Measurements from ENCODE around the gene NBPF12.
"Not testable (repeated sequence)": the region's sequence is repeated elsewhere in the genome, so short reads cannot be mapped to it uniquely, and the experiment has no call there.

- not testable (repeated sequence) for TF ChIP-seq POLR2A (IDR thresholded peaks at IDR 0.05; ENCODE audit: low read depth, low read length); POLR2AphosphoS5 (IDR thresholded peaks at IDR 0.05; ENCODE audit: low read depth, low read length); TAF1 (IDR thresholded peaks at IDR 0.05; ENCODE audit: borderline replicate concordance, low read depth, low read length)
Measured at GRCh38 chr1:146948127-146948526, 10.0 kb downstream of the NBPF12 start.

Data from GM12892 (cell line).